GM12892 (cell line): ENCODE measurements around the gene DAGLA.

ENCODE experiments used
- POLR2A ChIP-seq: IDR thresholded peaks from 2 replicates; pipeline ENCODE4 v1.6.1; 2011; ENCODE audit warnings: low read depth, low read length, control low read depth
- POLR2AphosphoS5 ChIP-seq: IDR thresholded peaks from 2 replicates; pipeline ENCODE4 v1.6.1; 2011; ENCODE audit warnings: low read depth, low read length, control low read depth
- TAF1 ChIP-seq: IDR thresholded peaks from 2 replicates; pipeline ENCODE4 v1.6.1; 2011; ENCODE audit warnings: low read depth, mild to moderate bottlenecking, control low read depth, low read length, borderline replicate concordance

DNA sequence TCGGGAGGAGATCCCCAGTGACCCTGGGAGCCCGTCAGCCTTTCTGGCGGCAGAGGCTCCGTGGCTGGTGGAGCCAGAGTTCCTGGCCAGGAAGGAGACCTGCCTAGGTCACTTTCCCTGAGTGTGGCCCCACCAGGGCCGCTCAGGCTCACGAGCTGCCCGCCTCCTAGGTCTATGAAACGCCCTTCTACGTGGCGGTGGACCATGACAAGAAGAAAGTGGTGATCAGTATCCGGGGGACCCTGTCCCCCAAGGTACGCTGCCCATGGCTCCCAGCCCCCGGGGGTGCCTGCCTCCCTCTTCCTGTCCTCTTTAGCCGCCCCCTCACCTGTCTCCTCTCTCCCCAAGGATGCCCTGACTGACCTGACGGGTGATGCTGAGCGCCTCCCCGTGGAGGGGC is 55.2 kb downstream of the DAGLA start:
- TF ChIP-seq POLR2A (no peak), POLR2AphosphoS5 (no peak), TAF1 (no peak)
